HFF-Myc (cell line): ENCODE data around the gene CRB2.

Experiments
- DNase-seq: peaks from one replicate; pipeline ENCODE4 v3.0.0-alpha.2; 2011; ENCODE audit warnings: low read depth; ENCODE audit errors: extremely low read depth
- H3K4me3 ChIP-seq: replicated peaks from 2 replicates; pipeline ENCODE4 v1.5.1; 2011; ENCODE audit warnings: low read depth, mild to moderate bottlenecking, control low read depth, low read length
- TF ChIP-seq, protein P1 (sequence below): IDR thresholded peaks from 2 replicates; pipeline ENCODE4 v1.5.1; 2012; ENCODE audit warnings: mild to moderate bottlenecking, low read depth, low read length, control low read depth; ENCODE audit errors: missing control alignments

Gene CRB2

DNA sequence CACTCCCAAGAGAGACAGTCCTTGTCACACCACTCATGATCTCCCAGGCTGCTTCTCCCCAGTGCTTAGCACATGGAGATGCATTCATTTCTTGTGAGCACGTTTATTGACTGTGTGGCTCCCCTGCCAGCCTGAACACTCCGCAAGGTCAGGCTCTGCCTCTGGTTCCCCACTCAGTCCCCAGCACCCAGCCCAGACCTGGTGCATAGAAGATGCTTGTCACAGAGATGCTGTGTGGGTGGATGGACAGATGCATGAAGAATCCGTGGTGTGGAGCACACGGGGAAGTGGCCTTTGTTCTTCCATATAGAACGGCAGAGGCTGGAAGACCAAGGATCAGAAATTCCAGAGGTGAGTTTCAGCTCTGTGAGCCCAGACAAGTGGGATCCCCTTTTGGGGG, 13.8 kb upstream of the CRB2 start:
- TF ChIP-seq, protein P1, sequence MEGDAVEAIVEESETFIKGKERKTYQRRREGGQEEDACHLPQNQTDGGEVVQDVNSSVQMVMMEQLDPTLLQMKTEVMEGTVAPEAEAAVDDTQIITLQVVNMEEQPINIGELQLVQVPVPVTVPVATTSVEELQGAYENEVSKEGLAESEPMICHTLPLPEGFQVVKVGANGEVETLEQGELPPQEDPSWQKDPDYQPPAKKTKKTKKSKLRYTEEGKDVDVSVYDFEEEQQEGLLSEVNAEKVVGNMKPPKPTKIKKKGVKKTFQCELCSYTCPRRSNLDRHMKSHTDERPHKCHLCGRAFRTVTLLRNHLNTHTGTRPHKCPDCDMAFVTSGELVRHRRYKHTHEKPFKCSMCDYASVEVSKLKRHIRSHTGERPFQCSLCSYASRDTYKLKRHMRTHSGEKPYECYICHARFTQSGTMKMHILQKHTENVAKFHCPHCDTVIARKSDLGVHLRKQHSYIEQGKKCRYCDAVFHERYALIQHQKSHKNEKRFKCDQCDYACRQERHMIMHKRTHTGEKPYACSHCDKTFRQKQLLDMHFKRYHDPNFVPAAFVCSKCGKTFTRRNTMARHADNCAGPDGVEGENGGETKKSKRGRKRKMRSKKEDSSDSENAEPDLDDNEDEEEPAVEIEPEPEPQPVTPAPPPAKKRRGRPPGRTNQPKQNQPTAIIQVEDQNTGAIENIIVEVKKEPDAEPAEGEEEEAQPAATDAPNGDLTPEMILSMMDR = no peak
- no peak overlapping the region for H3K4me3 ChIP-seq
- no peak for DNase-seq

- no peak overlapping the region for H3K4me3 ChIP-seq
- no peak for DNase-seq
- TF ChIP-seq, protein P1 = no peak
These were observed 12.4 kb upstream of the CRB2 start for GRCh38 chr9:123343443-123344191.

DNA sequence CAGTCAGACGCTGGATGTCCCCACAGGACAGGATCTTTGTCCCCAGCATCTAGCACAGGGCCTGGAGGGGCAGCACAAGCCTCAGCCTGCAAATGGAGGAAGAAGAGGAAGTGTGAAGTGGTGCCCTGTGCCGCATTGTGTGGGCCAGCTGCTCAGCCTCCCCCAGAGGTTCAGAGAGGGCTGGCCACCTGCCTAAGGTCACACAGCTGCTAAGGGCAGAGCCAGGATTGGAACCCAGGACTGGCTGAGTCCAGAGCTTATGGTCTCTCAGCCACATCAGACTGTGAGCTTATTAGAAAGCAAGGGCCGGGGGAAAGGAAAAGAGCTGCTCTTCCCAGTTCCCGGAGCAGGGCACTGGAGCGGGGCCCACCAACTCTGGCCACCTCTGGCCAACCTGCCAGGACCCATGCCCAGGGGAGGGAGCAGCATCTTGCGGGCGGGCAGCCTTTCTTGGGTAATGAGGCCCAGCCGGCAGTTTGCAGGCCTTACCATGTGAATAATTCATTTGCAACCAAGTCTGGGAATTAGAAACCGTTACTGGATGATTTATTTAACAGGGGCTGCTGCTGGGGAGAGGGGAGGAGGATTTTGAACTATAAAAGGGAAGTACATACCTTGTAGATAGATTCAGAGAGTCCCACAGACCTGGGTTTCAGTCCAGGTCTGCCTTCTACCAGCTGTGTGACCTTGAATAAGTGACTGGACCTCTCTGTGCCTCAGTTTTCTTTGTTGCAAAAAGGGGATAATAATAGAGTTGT, 11.6 kb upstream of the CRB2 start:
- TF ChIP-seq, protein P1 = no peak
- no peak overlapping the region for H3K4me3 ChIP-seq
- no peak for DNase-seq

DNA sequence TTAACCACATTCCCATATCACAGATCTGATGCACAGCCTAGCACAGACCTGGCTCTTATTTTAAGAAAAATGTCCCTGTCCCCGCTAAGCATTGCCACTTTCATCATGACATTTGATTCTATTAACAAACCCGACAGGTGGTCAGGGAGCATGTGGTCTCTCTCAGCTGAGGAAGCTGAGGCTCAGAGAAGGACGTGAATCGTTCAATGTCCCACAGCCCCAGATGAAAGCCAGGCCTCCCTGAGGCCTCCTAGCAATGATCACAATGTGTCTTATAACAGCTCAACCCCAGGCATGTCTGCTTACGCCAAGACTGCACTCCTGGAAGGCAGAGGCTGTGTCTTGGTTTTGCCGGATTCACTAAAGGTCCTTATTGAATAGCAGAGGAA, 10.4 kb upstream of the CRB2 start:
- H3K4me3 ChIP-seq = no peak overlapping the region
- no peak for DNase-seq
- TF ChIP-seq, protein P1 = no peak

- TF ChIP-seq, protein P1 = no peak
- H3K4me3 ChIP-seq = no peak overlapping the region
- no peak for DNase-seq
These were observed 10.0 kb upstream of the CRB2 start for GRCh38 chr9:123346026-123346425.

DNA sequence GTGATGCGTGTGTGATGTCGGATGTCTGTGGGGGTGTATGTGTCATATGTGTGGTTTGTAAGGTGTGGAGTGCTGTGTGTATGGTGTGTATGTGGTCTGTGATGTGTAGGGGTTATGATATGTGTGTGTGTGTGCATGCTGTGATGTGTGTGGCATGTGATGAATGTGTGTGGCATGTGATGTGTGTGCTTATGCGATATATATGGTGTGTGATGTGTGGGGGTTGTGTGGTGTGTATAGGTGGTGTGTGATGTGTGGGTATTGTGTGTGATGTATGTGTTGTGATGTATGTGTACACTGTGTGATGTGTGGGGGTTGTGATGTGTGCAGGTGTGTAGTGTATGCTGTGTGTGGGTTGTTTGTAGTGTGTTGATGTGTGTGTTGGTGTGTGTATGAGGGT, 9.2 kb upstream of the CRB2 start:
- H3K4me3 ChIP-seq = no peak overlapping the region
- DNase-seq = no peak
- TF ChIP-seq, protein P1 = no peak
